ENCODE measurements around the gene DDX46. TPM values are rescaled to one million over a fixed set of nuclear protein-coding genes. Genes with fewer than 3 reads are reported as not detected.

DDX46 gene
- total and polyA plus RNA-seq, 2 donors (not counting 1 experiment from before 2014, with no cell fraction given) = 15.4 to 80.9 TPM

- no peak overlapping the region for H3K4me3 ChIP-seq (ENCODE audit: control extremely low read depth in 1 of 5, extremely low read depth in 1 of 5, insufficient read depth in 1 of 5, low read depth in 2 of 5, low read length in 4 of 5)
- no peak overlapping the region for H3K4me2 ChIP-seq (replicated peaks; ENCODE audit: low read depth, low read length, poor library complexity, severe bottlenecking)
- H3K9me3 ChIP-seq (ENCODE audit: control extremely low read depth in 1 of 3, control insufficient read depth in 2 of 3, insufficient read depth in 1 of 3, low read length in 2 of 3) = no peaks in the 10 kb centered on the region
- no peaks in the 10 kb centered on the region for H4K20me1 ChIP-seq (ENCODE audit: control insufficient read depth, insufficient read depth, low read length, poor library complexity, severe bottlenecking)
- ChIA-PET POLR2A (no interaction called here), CTCF (no interaction called here)
- Mint-ChIP-seq H3K4me1 (peaks cover 5% of the 10 kb centered on the region), H3K4me3 (no peak overlapping the region), H3K27me3 (no peaks in the 10 kb centered on the region), H3K9me3 (ENCODE audit: insufficient read depth) (no peaks in the 10 kb centered on the region), H3K27ac (no peak overlapping the region)
- intact Hi-C loops (cut with micrococcal nuclease) = no loop called here
- DNase-seq (no peak), ATAC-seq (ENCODE audit: low read depth) (no peak)
- no CpG with 5 or more reads among the region's 3 CpGs for WGBS (ENCODE audit: insufficient coverage)
- no peaks in the 10 kb centered on the region for H3K27me3 ChIP-seq (replicated peaks in 1 of 4; ENCODE audit: control extremely low read depth in 1 of 4, control insufficient read depth in 3 of 4, insufficient read depth in 4 of 4, low read length in 3 of 4)
- TF ChIP-seq, protein P1, sequence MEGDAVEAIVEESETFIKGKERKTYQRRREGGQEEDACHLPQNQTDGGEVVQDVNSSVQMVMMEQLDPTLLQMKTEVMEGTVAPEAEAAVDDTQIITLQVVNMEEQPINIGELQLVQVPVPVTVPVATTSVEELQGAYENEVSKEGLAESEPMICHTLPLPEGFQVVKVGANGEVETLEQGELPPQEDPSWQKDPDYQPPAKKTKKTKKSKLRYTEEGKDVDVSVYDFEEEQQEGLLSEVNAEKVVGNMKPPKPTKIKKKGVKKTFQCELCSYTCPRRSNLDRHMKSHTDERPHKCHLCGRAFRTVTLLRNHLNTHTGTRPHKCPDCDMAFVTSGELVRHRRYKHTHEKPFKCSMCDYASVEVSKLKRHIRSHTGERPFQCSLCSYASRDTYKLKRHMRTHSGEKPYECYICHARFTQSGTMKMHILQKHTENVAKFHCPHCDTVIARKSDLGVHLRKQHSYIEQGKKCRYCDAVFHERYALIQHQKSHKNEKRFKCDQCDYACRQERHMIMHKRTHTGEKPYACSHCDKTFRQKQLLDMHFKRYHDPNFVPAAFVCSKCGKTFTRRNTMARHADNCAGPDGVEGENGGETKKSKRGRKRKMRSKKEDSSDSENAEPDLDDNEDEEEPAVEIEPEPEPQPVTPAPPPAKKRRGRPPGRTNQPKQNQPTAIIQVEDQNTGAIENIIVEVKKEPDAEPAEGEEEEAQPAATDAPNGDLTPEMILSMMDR (IDR thresholded peaks at IDR 0.05) = no peak
- no peak for TF ChIP-seq EZH2 (IDR thresholded peaks at IDR 0.05; ENCODE audit: borderline replicate concordance, insufficient read depth, low read depth, low read length, poor library complexity, severe bottlenecking)
- no peaks in the 10 kb centered on the region for H3K4me1 ChIP-seq (ENCODE audit: control insufficient read depth in 2 of 2, insufficient read depth in 2 of 2, low read length in 2 of 2)
- H2AFZ ChIP-seq (ENCODE audit: insufficient read depth, low read depth, low read length, poor library complexity, severe bottlenecking) = no peak overlapping the region
- no peak overlapping the region for H3K27ac ChIP-seq (ENCODE audit: low read length in 2 of 2)
- peaks cover 22% of the 10 kb centered on the region for H3K79me2 ChIP-seq (ENCODE audit: control insufficient read depth, insufficient read depth, low read length)
- H3K9ac ChIP-seq (ENCODE audit: low read length) = no peak overlapping the region
- peaks cover 1 to 39% of the 10 kb centered on the region in 2 experiments for H3K36me3 ChIP-seq (replicated peaks in 1 of 2; ENCODE audit: control extremely low read depth in 1 of 2, control insufficient read depth in 1 of 2, extremely low read depth in 1 of 2, insufficient read depth in 2 of 2, low read length in 1 of 2)
Observed at GRCh38 chr5:134857401-134857800, 98.8 kb downstream of the DDX46 start.

DNA sequence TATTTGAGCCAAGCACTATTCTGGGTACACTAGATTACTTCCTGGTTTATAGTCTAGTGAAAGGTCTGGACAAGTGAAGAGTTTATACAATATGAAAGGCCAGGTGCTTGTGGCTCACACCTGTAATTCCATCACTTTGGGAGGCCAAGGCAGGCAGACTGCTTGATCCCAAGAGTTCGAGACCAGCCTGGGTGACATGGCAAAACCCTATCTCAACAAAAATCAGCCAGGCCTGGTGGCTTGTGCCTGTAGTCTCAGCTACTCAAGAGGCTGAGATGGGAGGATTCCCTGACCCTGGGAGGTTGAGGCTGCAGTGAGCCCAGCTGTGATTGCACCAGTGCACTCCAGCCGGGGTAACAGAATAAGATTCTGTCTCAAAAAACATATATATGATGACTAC is 106.1 kb downstream of the DDX46 start:
- DNase-seq (no peak), ATAC-seq (ENCODE audit: low read depth) (no peak)
- ChIA-PET POLR2A (no interaction called here), CTCF (interaction anchor here (0.6 kb wide), 1 partner anchor 837 kb away, joined by 3 read pairs; no protein-coding TSS in a partner anchor)
- Mint-ChIP-seq H3K4me3 (no peak overlapping the region), H3K27me3 (no peaks in the 10 kb centered on the region), H3K27ac (no peak overlapping the region), H3K9me3 (ENCODE audit: insufficient read depth) (no peaks in the 10 kb centered on the region), H3K4me1 (no peaks in the 10 kb centered on the region)
- Histone ChIP-seq H3K9me3 (ENCODE audit: control extremely low read depth in 1 of 3, control insufficient read depth in 2 of 3, insufficient read depth in 1 of 3, low read length in 2 of 3) (no peaks in the 10 kb centered on the region), H3K4me2 (replicated peaks; ENCODE audit: low read depth, low read length, poor library complexity, severe bottlenecking) (no peak overlapping the region), H3K4me1 (ENCODE audit: control insufficient read depth in 2 of 2, insufficient read depth in 2 of 2, low read length in 2 of 2) (no peaks in the 10 kb centered on the region), H3K36me3 (replicated peaks in 1 of 2; ENCODE audit: control extremely low read depth in 1 of 2, control insufficient read depth in 1 of 2, extremely low read depth in 1 of 2, insufficient read depth in 2 of 2, low read length in 1 of 2) (no peaks in the 10 kb centered on the region), H3K79me2 (ENCODE audit: control insufficient read depth, insufficient read depth, low read length) (no peaks in the 10 kb centered on the region), H3K27ac (ENCODE audit: low read length in 2 of 2) (no peak overlapping the region), H3K9ac (ENCODE audit: low read length) (no peak overlapping the region), H2AFZ (ENCODE audit: insufficient read depth, low read depth, low read length, poor library complexity, severe bottlenecking) (no peak overlapping the region), H4K20me1 (ENCODE audit: control insufficient read depth, insufficient read depth, low read length, poor library complexity, severe bottlenecking) (no peaks in the 10 kb centered on the region), H3K4me3 (ENCODE audit: control extremely low read depth in 1 of 5, extremely low read depth in 1 of 5, insufficient read depth in 1 of 5, low read depth in 2 of 5, low read length in 4 of 5) (no peak overlapping the region), H3K27me3 (replicated peaks in 1 of 4; ENCODE audit: control extremely low read depth in 1 of 4, control insufficient read depth in 3 of 4, insufficient read depth in 4 of 4, low read length in 3 of 4) (no peaks in the 10 kb centered on the region)
- intact Hi-C loops (cut with micrococcal nuclease) = no loop called here
- WGBS (ENCODE audit: insufficient coverage) = no CpG with 5 or more reads among the region's 2 CpGs
- no peak for TF ChIP-seq EZH2 (IDR thresholded peaks at IDR 0.05; ENCODE audit: borderline replicate concordance, insufficient read depth, low read depth, low read length, poor library complexity, severe bottlenecking)
- TF ChIP-seq, protein P1 (IDR thresholded peaks at IDR 0.05) = no peak
